ENCODE data around the gene LTBP2.

The LTBP2 gene

DNA sequence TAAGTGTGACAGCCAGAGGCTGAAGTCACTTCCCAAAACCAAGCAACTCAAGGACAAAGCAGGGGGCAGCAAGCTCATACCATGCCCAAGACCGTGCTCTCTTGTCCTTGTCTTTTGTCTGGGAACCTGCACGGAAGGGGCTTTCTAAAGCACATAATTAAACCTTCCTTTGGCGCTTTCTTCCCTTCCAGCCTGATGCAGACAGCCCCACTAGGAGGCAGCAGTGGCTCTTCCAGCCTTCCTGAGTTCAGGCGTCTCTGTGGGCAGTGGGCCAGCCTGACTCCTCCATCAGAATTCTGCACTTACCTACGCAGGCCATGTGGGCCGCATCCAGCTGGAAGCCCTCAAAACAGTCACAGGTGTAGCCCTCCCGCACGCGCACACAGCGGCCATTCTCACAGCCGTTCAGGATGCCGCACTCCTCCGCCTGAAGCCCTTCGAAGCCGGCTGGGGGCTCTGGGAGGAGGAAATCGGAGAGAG lies 110.9 kb downstream of the LTBP2 start:
- peaks cover 14% of the 10 kb centered on the region for H3K4me1 Mint-ChIP-seq
- TF ChIP-seq, protein P1, sequence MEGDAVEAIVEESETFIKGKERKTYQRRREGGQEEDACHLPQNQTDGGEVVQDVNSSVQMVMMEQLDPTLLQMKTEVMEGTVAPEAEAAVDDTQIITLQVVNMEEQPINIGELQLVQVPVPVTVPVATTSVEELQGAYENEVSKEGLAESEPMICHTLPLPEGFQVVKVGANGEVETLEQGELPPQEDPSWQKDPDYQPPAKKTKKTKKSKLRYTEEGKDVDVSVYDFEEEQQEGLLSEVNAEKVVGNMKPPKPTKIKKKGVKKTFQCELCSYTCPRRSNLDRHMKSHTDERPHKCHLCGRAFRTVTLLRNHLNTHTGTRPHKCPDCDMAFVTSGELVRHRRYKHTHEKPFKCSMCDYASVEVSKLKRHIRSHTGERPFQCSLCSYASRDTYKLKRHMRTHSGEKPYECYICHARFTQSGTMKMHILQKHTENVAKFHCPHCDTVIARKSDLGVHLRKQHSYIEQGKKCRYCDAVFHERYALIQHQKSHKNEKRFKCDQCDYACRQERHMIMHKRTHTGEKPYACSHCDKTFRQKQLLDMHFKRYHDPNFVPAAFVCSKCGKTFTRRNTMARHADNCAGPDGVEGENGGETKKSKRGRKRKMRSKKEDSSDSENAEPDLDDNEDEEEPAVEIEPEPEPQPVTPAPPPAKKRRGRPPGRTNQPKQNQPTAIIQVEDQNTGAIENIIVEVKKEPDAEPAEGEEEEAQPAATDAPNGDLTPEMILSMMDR (IDR thresholded peaks at IDR 0.05; ENCODE audit: unreplicated experiment in 3 of 3): peak; percentile 79 to 90 (median 81)
- no peaks in the 10 kb centered on the region for H3K9me3 Mint-ChIP-seq
- H3K4me3 Mint-ChIP-seq: peak overlapping the region in 2 of 3 experiments; percentile 4 to 10
- no peaks in the 10 kb centered on the region for H3K27me3 Mint-ChIP-seq (ENCODE audit: low read depth)
- no peaks in the 10 kb centered on the region for H3K36me3 Mint-ChIP-seq (ENCODE audit: low read depth)
- H3K27ac Mint-ChIP-seq: peak overlapping the region in 2 of 3 experiments; percentile 21 to 34

DNA sequence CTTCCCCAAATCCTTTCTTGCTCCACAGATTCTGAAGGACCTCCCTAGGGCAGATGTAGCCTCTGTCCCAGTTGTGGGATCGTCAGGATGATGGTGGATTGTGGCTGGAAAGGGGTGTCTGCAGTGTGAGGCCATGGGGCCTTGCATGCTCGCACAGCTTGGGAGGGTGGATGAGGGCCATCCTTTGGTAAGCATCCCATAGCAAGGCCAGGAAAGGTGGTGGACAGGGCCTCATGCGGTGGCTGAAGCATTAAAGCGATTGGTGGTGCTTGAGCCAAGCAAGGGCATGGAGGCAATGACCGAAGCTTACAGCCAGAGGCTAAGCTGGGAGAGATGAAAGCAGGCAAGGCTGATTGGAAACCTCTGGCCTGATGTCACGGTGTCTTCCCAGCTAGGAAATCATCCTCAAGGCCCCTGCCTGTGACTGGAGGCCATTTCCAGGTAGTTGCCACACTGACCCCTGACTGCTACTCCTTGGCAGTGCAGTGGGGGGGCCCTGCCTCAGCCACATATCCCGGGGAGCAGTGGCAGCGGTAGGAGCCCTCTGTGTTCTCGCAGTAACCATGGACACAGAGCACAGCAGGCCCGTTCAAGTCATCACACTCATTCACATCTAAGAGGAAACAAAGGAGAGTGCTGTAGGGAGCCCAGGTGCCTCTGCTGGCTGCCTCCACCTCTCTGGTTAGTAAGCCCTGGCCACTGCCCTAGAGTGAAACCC lies 111.5 kb downstream of the LTBP2 start:
- H3K36me3 Mint-ChIP-seq (ENCODE audit: low read depth): no peaks in the 10 kb centered on the region
- H3K27ac Mint-ChIP-seq: peak overlapping the region in 2 of 3 experiments; percentile 21 to 34
- no peaks in the 10 kb centered on the region for H3K9me3 Mint-ChIP-seq
- no peak overlapping the region for H3K4me3 Mint-ChIP-seq
- peaks cover 14% of the 10 kb centered on the region for H3K4me1 Mint-ChIP-seq
- no peaks in the 10 kb centered on the region for H3K27me3 Mint-ChIP-seq (ENCODE audit: low read depth)
- TF ChIP-seq, protein P1 (IDR thresholded peaks at IDR 0.05; ENCODE audit: unreplicated experiment in 3 of 3): no peak

DNA sequence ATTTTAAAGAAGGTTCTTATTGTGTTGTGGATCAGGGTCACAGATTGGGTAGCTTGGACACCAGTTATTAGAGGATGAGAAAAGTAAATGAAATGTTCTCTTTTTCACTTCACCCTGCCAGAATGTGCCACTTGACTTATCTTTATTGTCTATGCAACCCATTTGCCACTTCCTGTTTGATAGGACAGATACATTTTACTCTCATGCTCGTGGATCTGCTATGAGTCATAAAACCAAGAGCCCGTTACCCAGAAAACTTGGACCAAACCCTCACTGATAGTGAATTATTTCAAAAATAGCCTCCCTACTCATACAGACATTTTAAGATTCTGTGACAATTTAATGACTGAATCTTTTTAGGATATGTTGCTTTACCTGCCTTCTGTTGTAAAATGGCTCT lies 116.7 kb downstream of the LTBP2 start:
- Mint-ChIP-seq H3K36me3 (ENCODE audit: low read depth) (no peaks in the 10 kb centered on the region), H3K4me3 (no peak overlapping the region), H3K4me1 (peaks cover 9% of the 10 kb centered on the region), H3K9me3 (no peaks in the 10 kb centered on the region), H3K27ac (no peak overlapping the region), H3K27me3 (ENCODE audit: low read depth) (no peaks in the 10 kb centered on the region)
- TF ChIP-seq, protein P1 (IDR thresholded peaks at IDR 0.05; ENCODE audit: unreplicated experiment in 3 of 3): no peak

DNA sequence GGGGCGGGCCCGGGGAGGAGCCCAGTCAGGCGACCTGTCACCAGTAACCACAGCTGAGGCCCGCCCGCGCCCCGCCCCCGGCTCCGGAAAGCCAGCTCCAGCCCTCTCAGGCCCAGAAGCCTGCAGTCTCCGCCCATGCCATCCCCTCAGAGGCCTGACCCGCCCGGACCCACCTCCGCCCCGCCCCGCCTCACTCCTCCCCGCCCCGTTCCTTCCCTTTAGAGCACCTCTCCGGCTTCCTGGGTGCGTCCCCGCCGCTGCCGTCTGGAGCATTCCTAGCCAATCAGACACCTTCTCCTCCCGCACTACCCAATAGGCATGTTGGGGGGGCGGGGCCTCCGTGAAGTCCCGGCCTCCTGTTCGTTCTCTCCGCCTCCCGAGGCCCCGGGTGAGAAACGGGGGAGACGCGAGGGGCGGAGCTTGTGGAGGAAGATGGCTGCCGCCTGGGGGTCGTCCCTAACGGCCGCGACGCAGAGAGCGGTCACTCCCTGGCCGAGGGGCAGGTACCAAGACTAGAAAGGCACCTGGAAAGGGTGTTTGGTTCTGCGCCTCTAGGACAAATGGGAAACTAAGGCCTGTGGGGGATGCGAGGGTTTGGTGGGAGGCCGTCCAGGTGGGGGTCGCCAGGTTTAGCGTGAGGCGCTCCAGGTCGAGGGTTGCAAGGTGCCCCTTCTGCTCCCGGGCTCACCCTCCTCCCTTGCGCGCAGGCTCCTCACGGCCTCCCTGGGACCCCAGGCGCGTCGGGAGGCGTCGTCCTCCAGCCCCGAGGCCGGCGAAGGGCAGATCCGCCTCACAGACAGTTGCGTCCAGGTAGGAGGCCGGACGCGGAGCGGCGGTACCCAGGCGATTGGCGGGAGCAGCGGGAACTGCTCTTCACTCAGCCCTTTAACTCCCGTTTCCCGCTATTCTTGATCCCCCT lies 118.4 kb downstream of the LTBP2 start, which contains the start of gene ISCA2:
Gene ISCA2 (plus strand): TSS at position 423 of the 919 bp plus-strand sequence. CDS start 10 bp downstream, at position 433.
- H3K4me1 Mint-ChIP-seq: peaks cover 18% of the 10 kb centered on the region
- H3K9me3 Mint-ChIP-seq: no peaks in the 10 kb centered on the region
- TF ChIP-seq, protein P1 (IDR thresholded peaks at IDR 0.05; ENCODE audit: unreplicated experiment in 3 of 3): no peak
- no peak within 1 kb of the TSS for H3K4me3 Mint-ChIP-seq
- H3K27ac Mint-ChIP-seq: peak within 1 kb of the TSS in 2 of 3 experiments; percentile 43 to 84
- H3K36me3 Mint-ChIP-seq (ENCODE audit: low read depth): no peaks in the 10 kb centered on the region
- H3K27me3 Mint-ChIP-seq (ENCODE audit: low read depth): no peaks in the 10 kb centered on the region

DNA sequence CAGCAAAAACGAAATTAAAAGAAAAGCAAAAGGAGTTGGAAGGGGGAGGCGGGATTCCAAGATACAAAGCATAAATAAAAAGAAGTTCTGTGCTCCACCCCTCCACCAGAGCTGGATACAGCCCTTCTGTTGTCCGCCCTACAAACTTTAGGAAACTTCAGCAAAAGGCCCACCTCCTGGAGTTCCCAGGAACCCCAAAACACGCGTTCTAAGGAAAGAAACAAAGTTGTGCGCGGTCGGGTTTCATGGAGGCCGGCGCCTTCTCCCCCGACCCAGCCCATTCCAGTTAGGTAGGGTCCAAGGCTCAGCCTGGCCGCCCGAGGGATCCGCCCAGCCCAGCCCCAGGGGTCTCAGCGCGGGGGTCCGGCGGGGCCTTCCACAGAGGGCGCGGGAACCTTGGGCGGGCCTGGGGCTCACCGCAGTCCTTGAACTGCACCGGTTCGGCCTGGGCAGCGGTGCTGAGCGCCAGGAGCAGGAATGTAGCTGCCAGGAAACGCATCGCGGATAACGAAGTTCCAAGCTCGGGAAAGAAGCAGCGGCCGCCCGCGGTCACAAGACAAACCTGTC lies 119.2 kb downstream of the LTBP2 start, which contains the start of gene NPC2:
Gene NPC2 (minus strand): TSS at position 530 of the 567 bp plus-strand sequence. CDS start 31 bp downstream, at position 499.
- Mint-ChIP-seq H3K27me3 (ENCODE audit: low read depth) (no peaks in the 10 kb centered on the region), H3K27ac (peak within 1 kb of the TSS in 2 of 3 experiments; percentile 43 to 84), H3K4me3 (no peak within 1 kb of the TSS), H3K4me1 (peaks cover 18% of the 10 kb centered on the region), H3K9me3 (no peaks in the 10 kb centered on the region), H3K36me3 (ENCODE audit: low read depth) (no peaks in the 10 kb centered on the region)
- TF ChIP-seq, protein P1 (IDR thresholded peaks at IDR 0.05; ENCODE audit: unreplicated experiment in 3 of 3): no peak
